IPS-15b (cell line): Measurements from ENCODE around the gene AFAP1L1.

ENCODE experiments used
- H3K27me3 ChIP-seq: one replicate; pipeline ENCODE4 v1.6.1; 2013; ENCODE audit warnings: low read length; ENCODE audit not compliant: control insufficient read depth, insufficient read depth
- H3K36me3 ChIP-seq: one replicate; pipeline ENCODE4 v1.6.1; 2013; ENCODE audit warnings: low read length; ENCODE audit not compliant: control insufficient read depth, insufficient read depth
- H3K4me1 ChIP-seq: one replicate; pipeline ENCODE4 v1.6.1; 2013; ENCODE audit warnings: mild to moderate bottlenecking, low read length; ENCODE audit not compliant: control insufficient read depth, insufficient read depth
- H3K4me3 ChIP-seq: one replicate; pipeline ENCODE4 v1.5.1; 2013; ENCODE audit warnings: low read depth, low read length
- H3K9ac ChIP-seq: one replicate; pipeline ENCODE4 v1.6.1; 2013; ENCODE audit warnings: low read depth, mild to moderate bottlenecking, low read length
- H3K9me3 ChIP-seq: one replicate; pipeline ENCODE4 v1.6.1; 2013; ENCODE audit warnings: mild to moderate bottlenecking, low read length; ENCODE audit not compliant: control insufficient read depth, insufficient read depth

The AFAP1L1 gene

GRCh38 chr5:149271716-149272563 is at the start of gene AFAP1L1:
TSS of gene AFAP1L1 (plus strand) at chr5:149271859. CDS start at chr5:149271969, 110 bp downstream.
- Histone ChIP-seq H3K9ac (no peak within 1 kb of the TSS), H3K36me3 (no peaks in the 10 kb centered on the region), H3K4me1 (peaks cover 6% of the 10 kb centered on the region), H3K9me3 (no peaks in the 10 kb centered on the region), H3K27me3 (peaks cover 34% of the 10 kb centered on the region), H3K4me3 (peak within 1 kb of the TSS; percentile 84)

- Histone ChIP-seq H3K36me3 (no peaks in the 10 kb centered on the region), H3K4me1 (no peaks in the 10 kb centered on the region), H3K9me3 (no peaks in the 10 kb centered on the region), H3K9ac (no peak overlapping the region), H3K27me3 (no peaks in the 10 kb centered on the region), H3K4me3 (no peak overlapping the region)
Measured at GRCh38 chr5:149223081-149223848, 48.4 kb upstream of the AFAP1L1 start.

- Histone ChIP-seq H3K36me3 (no peaks in the 10 kb centered on the region), H3K4me1 (no peaks in the 10 kb centered on the region), H3K9me3 (no peaks in the 10 kb centered on the region), H3K27me3 (no peaks in the 10 kb centered on the region), H3K9ac (no peak overlapping the region), H3K4me3 (no peak overlapping the region)
Measured at GRCh38 chr5:149224282-149224681, 47.4 kb upstream of the AFAP1L1 start.

GRCh38 chr5:149227168-149227826 is 44.4 kb upstream of the AFAP1L1 start:
- Histone ChIP-seq H3K4me1 (no peaks in the 10 kb centered on the region), H3K36me3 (no peaks in the 10 kb centered on the region), H3K4me3 (no peak overlapping the region), H3K9me3 (no peaks in the 10 kb centered on the region), H3K27me3 (no peaks in the 10 kb centered on the region), H3K9ac (no peak overlapping the region)

GRCh38 chr5:149228618-149229297 is 42.9 kb upstream of the AFAP1L1 start:
- Histone ChIP-seq H3K9ac (no peak overlapping the region), H3K4me3 (no peak overlapping the region), H3K4me1 (no peaks in the 10 kb centered on the region), H3K36me3 (no peaks in the 10 kb centered on the region), H3K9me3 (no peaks in the 10 kb centered on the region), H3K27me3 (no peaks in the 10 kb centered on the region)

GRCh38 chr5:149229298-149229937 is 42.2 kb upstream of the AFAP1L1 start:
- no peak overlapping the region for H3K4me3 ChIP-seq
- no peaks in the 10 kb centered on the region for H3K4me1 ChIP-seq

GRCh38 chr5:149235841-149236240 is 35.8 kb upstream of the AFAP1L1 start:
- Histone ChIP-seq H3K27me3 (peaks cover 3% of the 10 kb centered on the region), H3K4me3 (no peak overlapping the region), H3K36me3 (no peaks in the 10 kb centered on the region), H3K4me1 (no peaks in the 10 kb centered on the region), H3K9ac (no peak overlapping the region), H3K9me3 (no peaks in the 10 kb centered on the region)

More at GRCh38 chr5:149229298-149229937, 42.2 kb upstream of the AFAP1L1 start:
- Histone ChIP-seq H3K36me3 (no peaks in the 10 kb centered on the region), H3K9ac (no peak overlapping the region), H3K27me3 (no peaks in the 10 kb centered on the region), H3K9me3 (no peaks in the 10 kb centered on the region)

- H3K4me1 ChIP-seq, result no peaks in the 10 kb centered on the region
- H3K9ac ChIP-seq, result no peak overlapping the region
- H3K4me3 ChIP-seq, result no peak overlapping the region
- H3K27me3 ChIP-seq, result peaks cover 3% of the 10 kb centered on the region
- H3K9me3 ChIP-seq, result no peaks in the 10 kb centered on the region
- H3K36me3 ChIP-seq, result no peaks in the 10 kb centered on the region
Measured at GRCh38 chr5:149237662-149238061, 34.0 kb upstream of the AFAP1L1 start.

- H3K36me3 ChIP-seq, result no peaks in the 10 kb centered on the region
- no peaks in the 10 kb centered on the region for H3K4me1 ChIP-seq
Measured at GRCh38 chr5:149238540-149238939, 33.1 kb upstream of the AFAP1L1 start.

GRCh38 chr5:149239917-149240316 is 31.7 kb upstream of the AFAP1L1 start:
- no peaks in the 10 kb centered on the region for H3K9me3 ChIP-seq
- H3K27me3 ChIP-seq, result peaks cover 3% of the 10 kb centered on the region
- no peak overlapping the region for H3K4me3 ChIP-seq
- no peak overlapping the region for H3K9ac ChIP-seq
- no peaks in the 10 kb centered on the region for H3K4me1 ChIP-seq
- H3K36me3 ChIP-seq, result no peaks in the 10 kb centered on the region

More at GRCh38 chr5:149238540-149238939, 33.1 kb upstream of the AFAP1L1 start:
- Histone ChIP-seq H3K9ac (no peak overlapping the region), H3K4me3 (no peak overlapping the region), H3K27me3 (peaks cover 3% of the 10 kb centered on the region), H3K9me3 (no peaks in the 10 kb centered on the region)
